SKM-1 treated with dmso at 0.1 percent for 144 hours (cell line): ENCODE measurements around the gene SAMD4B.
"Not testable (repeated sequence)": the region's sequence is repeated elsewhere in the genome, so short reads cannot be mapped to it uniquely, and the experiment has no call there.

ENCODE experiments used
- DNase-seq: peaks from one replicate; lab custom pipeline; 2025; ENCODE audit not compliant: unreplicated experiment; lab: John Stamatoyannopoulos, UW

The SAMD4B gene

GRCh38 chr19:39362682-39363657 is 20.7 kb downstream of the SAMD4B start:
- DNase-seq = no peak

- DNase-seq = no peak
These were observed 21.8 kb downstream of the SAMD4B start for GRCh38 chr19:39363901-39364457.

GRCh38 chr19:39365531-39365930 is 23.3 kb downstream of the SAMD4B start:
- no peak for DNase-seq

GRCh38 chr19:39369200-39369599 is 27.0 kb downstream of the SAMD4B start:
- DNase-seq = no peak

- no peak for DNase-seq
These were observed 28.5 kb downstream of the SAMD4B start for GRCh38 chr19:39370735-39371134.

GRCh38 chr19:39372047-39372802 is 30.0 kb downstream of the SAMD4B start:
- DNase-seq = no peak

- DNase-seq = no peak
These were observed 30.7 kb downstream of the SAMD4B start for GRCh38 chr19:39372941-39373340.

GRCh38 chr19:39375929-39376328 is 33.7 kb downstream of the SAMD4B start:
- no peak for DNase-seq

- DNase-seq = no peak
These were observed 35.4 kb downstream of the SAMD4B start for GRCh38 chr19:39377373-39378362.

GRCh38 chr19:39379366-39379765 is 37.1 kb downstream of the SAMD4B start:
- not testable (repeated sequence) for DNase-seq

GRCh38 chr19:39379865-39380396 is 37.7 kb downstream of the SAMD4B start:
- DNase-seq = no peak

GRCh38 chr19:39380521-39381502 is 38.6 kb downstream of the SAMD4B start:
- no peak for DNase-seq

- no peak for DNase-seq
These were observed 39.8 kb downstream of the SAMD4B start for GRCh38 chr19:39381910-39382611.

GRCh38 chr19:39382991-39383828 is 41.0 kb downstream of the SAMD4B start:
- DNase-seq = no peak

GRCh38 chr19:39384839-39385568 is 42.8 kb downstream of the SAMD4B start:
- DNase-seq = no peak

GRCh38 chr19:39385629-39386411 is 43.6 kb downstream of the SAMD4B start:
- DNase-seq = no peak
